Lower leg skin (tissue), 4 donors: ENCODE measurements around the gene GPC6. TPM values are rescaled to one million over a fixed set of nuclear protein-coding genes. Genes with fewer than 3 reads are reported as not detected.

Experiments used
- DNase-seq, 2 donors: peaks; one replicate each; pipeline ENCODE4 v3.0.0-alpha.2; 2019; ENCODE audit warnings: low spot score in 2 of 2
- H3K4me3 ChIP-seq: fragments of 200-600 bp; sonication (generic); 2 replicates; pipeline ENCODE4 v1.5.1; 2017; ENCODE audit warnings: mild to moderate bottlenecking, low read depth; ENCODE audit not compliant: poor library complexity, severe bottlenecking
- CTCF ChIP-seq, 3 donors: fragments of 450-650 bp; IDR thresholded peaks; one replicate each; pipeline ENCODE4 v1.5.1; 2016; ENCODE audit warnings: antibody characterized with exemption in 3 of 3, mild to moderate bottlenecking in 3 of 3, moderate library complexity in 2 of 3
- POLR2A ChIP-seq, 2 donors: fragments of 450-650 bp; IDR thresholded peaks; one replicate each; pipeline ENCODE4 v1.6.1; 2016 to 2017; ENCODE audit warnings: antibody characterized with exemption in 2 of 2, mild to moderate bottlenecking in 1 of 2, moderate library complexity in 1 of 2
- WGBS, 2 donors: methylation state at CpG; one replicate each; pipeline ENCODE4 v1.1.5; 2018; 5-methylcytosine and 5-hydroxymethylcytosine counted together
- intact Hi-C: fragments of 100-400 bp; cut with DNase I; formaldehyde crosslinking; loops from one replicate; pipeline ENCODE4 v1.15.0; 2023; ENCODE audit warnings: low total_unique reads
- total RNA-seq, 4 donors: library from RNA; depleted of rRNA; stranded (reverse); fragments of >200 nt; gene quantifications; one replicate each; pipeline ENCODE4 v1.1.0, GENCODE V29; 2016

The GPC6 gene
- total RNA-seq, 4 donors from 2014 or later: 1.4 to 5.2 (median 2.5) TPM

GRCh38 chr13:94312511-94313216 lies 1086.1 kb downstream of the GPC6 start:
- H3K4me3 ChIP-seq: no peak overlapping the region
- WGBS, 2 donors: 69 to 76% methylated on average over 15 of the region's 15 CpGs
- DNase-seq: no peak
- intact Hi-C loops: no loop called here
- TF ChIP-seq POLR2A (IDR thresholded peaks at IDR 0.05) (no peak), CTCF (IDR thresholded peaks at IDR 0.05) (no peak)

DNA sequence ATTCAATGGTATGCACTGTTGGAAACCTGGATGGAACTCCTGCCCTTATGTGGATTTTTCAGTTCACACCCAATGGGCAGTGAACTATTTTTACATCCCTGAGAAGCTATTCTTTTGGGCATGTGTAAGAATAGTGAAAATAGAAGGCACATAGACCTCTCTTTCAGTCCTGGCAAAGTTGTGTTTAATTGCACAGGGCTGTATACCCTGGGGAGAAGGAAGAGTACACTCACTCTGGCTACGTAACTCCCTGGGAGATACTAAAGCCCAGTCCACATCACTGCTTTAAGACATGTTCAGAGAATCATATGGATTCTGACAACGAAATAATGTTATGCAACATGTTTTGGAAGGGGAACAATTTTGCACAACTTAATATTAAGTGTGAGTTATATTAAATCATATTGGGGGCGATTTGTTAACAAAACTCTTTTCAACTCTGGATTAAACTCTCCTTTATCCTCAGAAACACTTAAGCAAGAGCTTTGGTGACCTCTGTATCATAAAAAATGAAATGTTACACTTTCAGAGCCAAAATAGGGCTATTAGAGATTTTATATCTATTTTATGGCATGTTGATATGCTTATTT lies 1086.8 kb downstream of the GPC6 start:
- H3K4me3 ChIP-seq: no peak overlapping the region
- no peak for DNase-seq
- 82 to 83% methylated on average over 3 of the region's 3 CpGs for WGBS, 2 donors
- TF ChIP-seq CTCF (IDR thresholded peaks at IDR 0.05): no peak
- TF ChIP-seq POLR2A (IDR thresholded peaks at IDR 0.05): no peak
- intact Hi-C loops: no loop called here

GRCh38 chr13:94313926-94314325 lies 1087.3 kb downstream of the GPC6 start:
- TF ChIP-seq CTCF (IDR thresholded peaks at IDR 0.05) (no peak), POLR2A (IDR thresholded peaks at IDR 0.05) (no peak)
- intact Hi-C loops: no loop called here
- H3K4me3 ChIP-seq: no peak overlapping the region
- 82 to 84% methylated on average over 3 of the region's 3 CpGs for WGBS, 2 donors
- DNase-seq: no peak

GRCh38 chr13:94315188-94315587 lies 1088.6 kb downstream of the GPC6 start:
- WGBS, 2 donors: 88 to 90% methylated on average over 1 of the region's 1 CpG
- H3K4me3 ChIP-seq: no peak overlapping the region
- intact Hi-C loops: no loop called here
- no peak for DNase-seq
- TF ChIP-seq CTCF (IDR thresholded peaks at IDR 0.05) (no peak), POLR2A (IDR thresholded peaks at IDR 0.05) (no peak)

GRCh38 chr13:94317063-94317491 lies 1090.5 kb downstream of the GPC6 start:
- 16 to 24% methylated on average over 2 of the region's 2 CpGs for WGBS, 2 donors
- H3K4me3 ChIP-seq: no peak overlapping the region
- TF ChIP-seq POLR2A (IDR thresholded peaks at IDR 0.05) (no peak), CTCF (IDR thresholded peaks at IDR 0.05) (no peak)
- DNase-seq: no peak
- intact Hi-C loops: no loop called here
